Duodenal mucosa (tissue), 2 donors: ENCODE results near the gene TSHZ1.

Source experiments
- H3K27ac ChIP-seq: one replicate; pipeline ENCODE4 v1.7.0; 2013; ENCODE audit warnings: low read depth, low read length
- H3K27me3 ChIP-seq, 2 donors: one replicate each; pipeline ENCODE4 v1.7.0; 2013; ENCODE audit warnings: low read length in 2 of 2, control low read depth in 1 of 2; ENCODE audit not compliant: insufficient read depth in 2 of 2, control insufficient read depth in 1 of 2
- H3K36me3 ChIP-seq, 2 donors: one replicate each; pipeline ENCODE4 v1.7.0; 2013; ENCODE audit warnings: low read length in 2 of 2, control low read depth in 1 of 2; ENCODE audit not compliant: insufficient read depth in 2 of 2, control insufficient read depth in 1 of 2
- H3K4me1 ChIP-seq, 2 donors: one replicate each; pipeline ENCODE4 v1.7.0; 2013; ENCODE audit warnings: low read length in 2 of 2, control low read depth in 1 of 2; ENCODE audit not compliant: insufficient read depth in 2 of 2, control insufficient read depth in 1 of 2
- H3K4me3 ChIP-seq, 2 donors: one replicate each; pipeline ENCODE4 v1.7.0; 2013; ENCODE audit warnings: low read length in 2 of 2, low read depth in 1 of 2
- H3K9ac ChIP-seq, 2 donors: one replicate each; pipeline ENCODE4 v1.7.0; 2013; ENCODE audit warnings: low read length in 2 of 2, low read depth in 1 of 2
- H3K9me3 ChIP-seq, 2 donors: one replicate each; pipeline ENCODE4 v1.7.0; 2013; ENCODE audit warnings: low read length in 2 of 2, control low read depth in 1 of 2; ENCODE audit not compliant: control insufficient read depth in 1 of 2

Gene TSHZ1

DNA sequence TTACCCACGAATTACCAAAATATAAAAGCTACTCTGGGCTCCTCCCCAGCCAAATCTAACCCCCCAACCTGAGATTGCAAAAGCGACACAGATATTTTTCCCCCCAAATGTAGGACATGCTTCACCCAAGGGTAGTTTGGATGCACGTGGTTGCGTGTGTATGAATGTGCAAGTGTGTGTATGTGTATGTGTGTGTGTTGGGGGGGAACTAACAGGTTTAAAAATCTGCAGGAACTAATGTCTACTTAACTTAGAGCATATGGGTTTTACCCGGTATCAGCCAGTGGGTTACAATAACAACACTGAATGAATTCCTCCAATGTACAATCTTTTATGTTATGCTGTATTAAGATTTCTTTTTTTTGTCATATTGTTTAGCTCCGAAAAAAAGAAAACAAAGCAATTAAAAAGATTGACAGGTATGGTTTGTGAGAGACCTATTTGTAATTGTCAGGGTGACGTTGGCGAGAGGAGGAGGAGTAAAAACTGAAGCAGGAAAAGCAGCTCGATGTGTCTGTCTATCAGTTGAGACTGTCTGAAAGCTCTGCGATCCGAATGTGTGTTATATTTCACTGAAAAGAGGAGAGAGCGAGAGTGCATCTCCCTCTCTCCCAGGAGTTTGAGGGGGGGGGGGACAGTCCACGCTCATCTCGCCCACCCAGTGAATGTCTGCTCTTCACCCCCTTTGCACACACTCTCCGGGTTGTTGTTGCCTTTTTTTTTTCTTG, at the start of gene TSHZ1:
Gene TSHZ1, plus strand, starts transcription at position 524 of the 728 bp plus-strand sequence. CDS start 1,080 bp downstream, outside the sequence.
- Histone ChIP-seq H3K9me3 (no peaks in the 10 kb centered on the region), H3K36me3 (no peaks in the 10 kb centered on the region), H3K4me1 (peaks cover 45 to 56% of the 10 kb centered on the region in 2 donors), H3K27ac (peak within 1 kb of the TSS; percentile 90), H3K4me3 (peak within 1 kb of the TSS; percentile 94 to 96), H3K27me3 (no peaks in the 10 kb centered on the region), H3K9ac (peak within 1 kb of the TSS; percentile 81 to 95)

- Histone ChIP-seq H3K9ac (peak overlapping the region; percentile 65 to 73), H3K4me3 (peak overlapping the region; percentile 87 to 89), H3K27me3 (no peaks in the 10 kb centered on the region), H3K4me1 (peaks cover 0 to 9% of the 10 kb centered on the region in 2 donors), H3K36me3 (no peaks in the 10 kb centered on the region), H3K9me3 (no peaks in the 10 kb centered on the region), H3K27ac (no peak overlapping the region)
These were observed 49.2 kb upstream of the TSHZ1 start for GRCh38 chr18:75161256-75162028.

DNA sequence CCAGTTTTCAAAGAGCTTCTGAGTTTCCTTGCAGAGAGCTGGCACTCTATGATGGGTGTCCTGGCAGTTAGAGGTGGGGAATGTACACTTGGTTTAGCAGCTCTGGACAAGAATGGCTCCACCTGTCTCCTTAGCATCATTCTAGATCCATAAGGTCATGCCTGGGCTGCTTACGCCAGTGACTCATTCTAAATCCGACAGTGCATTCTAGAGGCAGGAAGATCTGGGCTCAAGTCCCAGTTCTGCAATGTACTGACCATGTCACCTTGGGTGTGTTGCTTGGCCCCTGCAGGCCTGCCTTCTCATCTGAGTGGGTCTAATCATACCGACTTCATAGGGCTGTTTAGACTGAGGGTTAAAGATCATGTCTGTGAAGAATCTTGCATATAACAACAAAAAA, 48.1 kb upstream of the TSHZ1 start:
- peaks cover 0 to 9% of the 10 kb centered on the region in 2 donors for H3K4me1 ChIP-seq
- H3K9me3 ChIP-seq: no peaks in the 10 kb centered on the region
- no peak overlapping the region for H3K27ac ChIP-seq
- H3K4me3 ChIP-seq: no peak overlapping the region
- no peaks in the 10 kb centered on the region for H3K36me3 ChIP-seq
- H3K9ac ChIP-seq: no peak overlapping the region
- no peaks in the 10 kb centered on the region for H3K27me3 ChIP-seq

- Histone ChIP-seq H3K27me3 (no peaks in the 10 kb centered on the region), H3K4me1 (peaks cover 0 to 9% of the 10 kb centered on the region in 2 donors), H3K27ac (no peak overlapping the region), H3K4me3 (no peak overlapping the region), H3K9ac (no peak overlapping the region), H3K36me3 (no peaks in the 10 kb centered on the region), H3K9me3 (no peaks in the 10 kb centered on the region)
These were observed 47.6 kb upstream of the TSHZ1 start for GRCh38 chr18:75162978-75163377.

- no peaks in the 10 kb centered on the region for H3K36me3 ChIP-seq
- H3K9me3 ChIP-seq: no peaks in the 10 kb centered on the region
- H3K27ac ChIP-seq: no peak overlapping the region
- H3K4me1 ChIP-seq: peaks cover 0 to 9% of the 10 kb centered on the region in 2 donors
- H3K9ac ChIP-seq: no peak overlapping the region
- H3K4me3 ChIP-seq: no peak overlapping the region
- H3K27me3 ChIP-seq: no peaks in the 10 kb centered on the region
These were observed 46.9 kb upstream of the TSHZ1 start for GRCh38 chr18:75163736-75164135.

DNA sequence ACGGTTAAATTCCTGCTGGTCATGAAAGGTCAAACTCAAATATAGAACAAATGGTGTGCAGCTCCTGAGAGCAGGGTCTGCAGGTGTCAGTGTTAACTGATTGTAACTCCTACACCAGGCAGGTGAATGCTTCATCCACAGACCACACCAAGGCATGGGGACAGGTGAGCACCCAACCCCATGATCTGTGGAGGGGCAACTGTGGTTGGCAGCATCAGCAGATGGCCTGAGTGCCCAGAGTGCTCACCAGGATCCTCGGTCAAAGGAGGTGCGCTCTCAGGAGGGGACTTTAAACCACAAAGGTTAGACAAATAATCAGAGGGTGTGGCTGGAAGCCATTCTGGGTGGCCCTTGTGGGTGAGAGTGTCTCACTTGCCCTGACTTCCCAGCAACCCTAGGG, 46.1 kb upstream of the TSHZ1 start:
- Histone ChIP-seq H3K27me3 (no peaks in the 10 kb centered on the region), H3K4me3 (no peak overlapping the region), H3K9me3 (no peaks in the 10 kb centered on the region), H3K9ac (no peak overlapping the region), H3K36me3 (no peaks in the 10 kb centered on the region), H3K4me1 (peaks cover 0 to 9% of the 10 kb centered on the region in 2 donors), H3K27ac (no peak overlapping the region)

DNA sequence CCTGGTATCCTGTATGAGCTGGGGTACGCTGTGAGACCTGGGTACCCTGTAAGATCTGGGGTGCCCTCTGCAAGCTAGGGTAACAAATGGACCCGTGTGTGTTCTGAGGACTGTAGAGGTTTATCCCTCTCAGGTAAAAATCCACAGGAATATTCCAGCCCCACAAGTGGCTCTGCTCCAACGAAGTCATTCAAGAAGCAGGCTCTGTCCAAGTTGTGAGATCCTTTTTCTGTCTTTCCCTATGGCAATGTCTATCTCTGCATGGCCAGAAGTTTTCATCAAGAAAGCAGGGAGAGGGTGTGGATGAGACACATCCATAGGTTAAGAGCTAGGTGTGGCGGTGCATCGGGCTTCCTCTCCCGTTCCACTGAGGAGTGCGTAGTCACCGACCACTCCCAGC, 44.7 kb upstream of the TSHZ1 start:
- Histone ChIP-seq H3K9me3 (no peaks in the 10 kb centered on the region), H3K27ac (no peak overlapping the region), H3K9ac (no peak overlapping the region), H3K4me3 (no peak overlapping the region), H3K36me3 (no peaks in the 10 kb centered on the region), H3K27me3 (no peaks in the 10 kb centered on the region), H3K4me1 (peaks cover 0 to 9% of the 10 kb centered on the region in 2 donors)

- no peaks in the 10 kb centered on the region for H3K9me3 ChIP-seq
- no peaks in the 10 kb centered on the region for H3K36me3 ChIP-seq
- no peak overlapping the region for H3K27ac ChIP-seq
- peaks cover 0 to 1% of the 10 kb centered on the region in 2 donors for H3K4me1 ChIP-seq
- no peak overlapping the region for H3K4me3 ChIP-seq
- no peak overlapping the region for H3K9ac ChIP-seq
- H3K27me3 ChIP-seq: no peaks in the 10 kb centered on the region
These were observed 43.5 kb upstream of the TSHZ1 start for GRCh38 chr18:75167137-75167536.

- H3K4me3 ChIP-seq: no peak overlapping the region
- no peak overlapping the region for H3K27ac ChIP-seq
- H3K9ac ChIP-seq: no peak overlapping the region
- no peaks in the 10 kb centered on the region for H3K9me3 ChIP-seq
- no peaks in the 10 kb centered on the region for H3K4me1 ChIP-seq
- H3K27me3 ChIP-seq: no peaks in the 10 kb centered on the region
- H3K36me3 ChIP-seq: no peaks in the 10 kb centered on the region
These were observed 42.6 kb upstream of the TSHZ1 start for GRCh38 chr18:75167759-75168618.

DNA sequence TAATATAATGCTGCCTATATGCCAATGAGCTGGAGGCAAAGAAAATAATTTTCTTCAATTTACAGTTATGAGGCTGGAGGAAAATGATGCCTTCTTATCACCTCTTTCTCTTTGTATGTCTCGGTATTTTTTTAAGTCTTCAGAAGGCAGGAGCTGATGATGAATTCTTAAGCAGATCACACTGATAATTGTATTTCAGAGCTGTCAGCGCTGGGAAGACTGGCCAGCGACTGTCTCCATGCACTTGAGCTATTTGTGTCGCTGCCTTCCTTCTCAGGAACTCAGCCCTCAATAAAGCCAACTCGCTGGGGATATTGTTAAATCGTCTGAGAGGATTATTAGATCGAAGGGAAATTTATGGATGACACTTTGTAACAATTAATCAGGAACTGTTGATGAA, 42.0 kb upstream of the TSHZ1 start:
- Histone ChIP-seq H3K27ac (no peak overlapping the region), H3K9ac (no peak overlapping the region), H3K9me3 (no peaks in the 10 kb centered on the region), H3K4me1 (no peaks in the 10 kb centered on the region), H3K4me3 (no peak overlapping the region), H3K27me3 (no peaks in the 10 kb centered on the region), H3K36me3 (no peaks in the 10 kb centered on the region)
